Right cardiac atrium (tissue), 5 donors: ENCODE results near the gene ZNF624. TPM values are rescaled to one million over a fixed set of nuclear protein-coding genes. Genes with fewer than 3 reads are reported as not detected.

Experiments
- ATAC-seq, 2 donors: fragments of 200-7000 bp; cut with Tn5 transposase; one replicate each; pipeline versions ENCODE4 v1.8.0 to v1.9.1; 2020; ENCODE audit warnings: moderate library complexity in 2 of 2, mild to moderate bottlenecking in 1 of 2
- DNase-seq, 3 donors: peaks; one replicate each; pipeline ENCODE4 v3.0.0-alpha.2; 2020
- H3K27ac ChIP-seq: one replicate; pipeline ENCODE4 v1.5.1; 2013; ENCODE audit warnings: mild to moderate bottlenecking, low read length, control low read depth, moderate library complexity
- H3K27me3 ChIP-seq: one replicate; pipeline ENCODE4 v1.6.1; 2013; ENCODE audit not compliant: control insufficient read depth, insufficient read depth
- H3K4me1 ChIP-seq: one replicate; pipeline ENCODE4 v1.6.1; 2013; ENCODE audit warnings: low read length; ENCODE audit not compliant: control insufficient read depth, insufficient read depth
- H3K4me3 ChIP-seq: one replicate; pipeline ENCODE4 v1.5.1; 2013; ENCODE audit warnings: low read length, control low read depth
- H3K9me3 ChIP-seq: one replicate; pipeline ENCODE4 v1.6.1; 2013; ENCODE audit warnings: low read length; ENCODE audit not compliant: control insufficient read depth
- WGBS: extraction: QIAGEN DNeasy Blood & Tissue Kit; methylation state at CpG from one replicate; pipeline ENCODE4 v1.1.7; 2013; 5-methylcytosine and 5-hydroxymethylcytosine counted together
- intact Hi-C, 4 donors: fragments of 100-400 bp; cut with DNase I; formaldehyde crosslinking; loops; one replicate each; pipeline versions ENCODE4 v1.11.0 to v1.14.0; 2022 to 2023
- polyA plus RNA-seq: library from polyadenylated mRNA; stranded (reverse); fragments of 200-250 nt; gene quantifications from one replicate; pipeline ENCODE4 v1.2.3, GENCODE V29; 2013
- total RNA-seq, 4 donors: library from RNA; stranded (reverse); fragmentation: NEBNext Ultra II Directional; extraction: Animal tissue kit (Norgen Biotek cat#: 25700); gene quantifications; one replicate each; pipeline ENCODE4 v1.2.1, GENCODE V29; 2021
- donor health status: healthy with polysubstance abuse.
- donor health status: DM: no; HTN: yes; CAD: no.
- donor health status: DM: no; HTN: no; CAD: no.
- donor health status: DM: no; HTN: yes; CAD: no; lungs with severe emphysema.
- donor health status: DM: yes; HTN: yes; CAD: no.

ZNF624 gene
- total and polyA plus RNA-seq, 5 donors, result 0.97 to 3.7 (median 1.4) TPM

DNA sequence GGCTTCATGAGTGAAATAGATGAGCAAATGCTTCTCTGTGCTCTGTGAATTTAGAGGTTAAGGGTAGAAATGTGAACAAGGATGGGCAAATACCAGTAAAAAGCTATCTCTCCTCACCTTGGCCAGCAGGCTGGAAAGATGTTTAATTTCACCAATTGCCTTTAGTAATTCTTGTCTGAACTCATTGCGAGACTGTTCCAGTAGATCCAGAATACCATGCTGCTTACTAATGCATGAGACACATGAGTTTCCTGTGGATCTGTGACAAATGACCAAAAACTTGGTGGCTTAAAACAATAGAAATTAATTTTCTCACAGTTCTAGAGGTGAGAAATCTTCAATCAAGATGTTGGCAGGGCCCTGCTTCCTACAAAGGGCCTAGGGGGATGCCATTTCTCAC is 9.3 kb upstream of the ZNF624 start:
- intact Hi-C loops, result no loop called here
- H3K4me3 ChIP-seq, result no peak overlapping the region
- no peaks in the 10 kb centered on the region for H3K9me3 ChIP-seq
- WGBS, result 95% methylated on average over 1 of the region's 1 CpG
- DNase-seq (no peak), ATAC-seq (no peak)
- H3K27ac ChIP-seq, result no peak overlapping the region
- no peaks in the 10 kb centered on the region for H3K27me3 ChIP-seq
- no peaks in the 10 kb centered on the region for H3K4me1 ChIP-seq

DNA sequence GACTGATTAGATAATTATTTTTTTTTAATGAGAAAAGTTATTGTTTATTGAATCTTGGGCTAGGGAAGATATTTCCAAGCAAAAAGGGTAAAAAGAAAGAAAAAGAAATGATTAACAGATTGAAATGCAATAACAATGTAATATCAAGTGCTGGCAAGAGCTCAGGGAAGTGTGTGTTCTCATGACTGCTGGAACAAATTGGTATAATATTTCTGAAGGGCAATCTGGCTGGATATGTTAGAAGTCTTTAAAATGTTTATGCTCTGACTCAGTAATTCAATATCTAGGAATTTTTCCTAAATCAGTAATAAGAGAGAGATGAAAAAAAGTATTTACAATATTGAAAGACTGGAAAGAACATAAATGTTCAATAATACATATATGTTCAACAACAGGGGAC is 7.6 kb upstream of the ZNF624 start:
- DNase-seq (no peak), ATAC-seq (no peak)
- intact Hi-C loops, result no loop called here
- Histone ChIP-seq H3K4me3 (no peak overlapping the region), H3K27me3 (no peaks in the 10 kb centered on the region), H3K27ac (no peak overlapping the region), H3K9me3 (no peaks in the 10 kb centered on the region), H3K4me1 (no peaks in the 10 kb centered on the region)

DNA sequence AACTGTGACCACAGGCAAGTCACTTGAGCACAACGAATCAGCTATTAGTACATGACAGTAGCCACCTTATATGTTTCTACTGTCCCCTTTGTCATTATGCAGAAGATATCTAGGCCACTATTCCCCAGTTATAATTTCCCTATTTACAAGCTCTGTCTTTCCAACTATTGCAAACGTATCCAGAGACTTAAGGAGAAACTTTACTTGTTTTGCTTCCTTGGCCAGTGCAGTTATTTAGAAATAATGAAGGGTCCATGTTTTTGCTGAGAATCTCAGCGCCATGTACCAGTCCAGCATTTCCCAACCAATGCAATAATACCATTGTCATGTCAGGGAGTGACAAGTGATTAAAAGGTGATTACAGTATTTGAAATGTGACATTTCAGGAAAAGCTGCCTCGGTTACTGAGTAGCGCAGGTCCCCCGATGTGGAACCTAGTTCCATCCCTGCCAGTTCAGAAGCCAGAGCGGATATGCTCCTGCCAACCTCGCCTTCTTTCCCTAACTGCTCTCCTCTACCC is 743 bp downstream of the ZNF624 start:
- WGBS, result 5% methylated on average over 8 of the region's 8 CpGs
- H3K27me3 ChIP-seq, result no peaks in the 10 kb centered on the region
- peak overlapping the region; percentile 55 for H3K4me3 ChIP-seq
- ATAC-seq (peak in 1 of 2 donors; percentile 6), DNase-seq (no peak)
- intact Hi-C loops, result loop anchor here in 1 of 4 donors (10.0 kb wide), 1 partner anchor 68 kb away; no protein-coding TSS in a partner anchor
- H3K9me3 ChIP-seq, result no peaks in the 10 kb centered on the region
- no peaks in the 10 kb centered on the region for H3K4me1 ChIP-seq
- peak overlapping the region; percentile 86 for H3K27ac ChIP-seq

DNA sequence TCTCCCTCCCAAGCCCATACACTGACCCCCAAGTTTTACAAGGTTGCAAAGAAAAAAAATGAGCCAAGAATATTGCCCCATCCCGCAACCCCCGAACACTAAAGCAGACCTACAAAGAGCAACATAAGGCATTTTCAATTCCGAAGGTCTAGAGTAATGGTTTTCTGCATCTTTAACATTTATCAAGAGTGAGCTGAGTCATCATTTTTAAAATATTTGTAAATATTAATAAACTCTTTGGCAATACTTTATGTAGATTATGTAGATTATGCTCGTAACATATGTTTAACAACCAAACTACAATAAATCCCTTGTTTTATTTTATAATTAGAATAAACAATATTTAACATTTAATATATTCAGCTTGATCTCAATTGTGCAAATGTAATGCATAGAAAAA is 1.4 kb downstream of the ZNF624 start:
- DNase-seq (no peak), ATAC-seq (no peak)
- Histone ChIP-seq H3K9me3 (no peaks in the 10 kb centered on the region), H3K4me1 (no peaks in the 10 kb centered on the region), H3K27ac (no peak overlapping the region), H3K27me3 (no peaks in the 10 kb centered on the region), H3K4me3 (no peak overlapping the region)
- 94% methylated on average over 4 of the region's 4 CpGs for WGBS
- intact Hi-C loops, result loop anchor here in 1 of 4 donors (10.0 kb wide), 1 partner anchor 67 kb away; no protein-coding TSS in a partner anchor

DNA sequence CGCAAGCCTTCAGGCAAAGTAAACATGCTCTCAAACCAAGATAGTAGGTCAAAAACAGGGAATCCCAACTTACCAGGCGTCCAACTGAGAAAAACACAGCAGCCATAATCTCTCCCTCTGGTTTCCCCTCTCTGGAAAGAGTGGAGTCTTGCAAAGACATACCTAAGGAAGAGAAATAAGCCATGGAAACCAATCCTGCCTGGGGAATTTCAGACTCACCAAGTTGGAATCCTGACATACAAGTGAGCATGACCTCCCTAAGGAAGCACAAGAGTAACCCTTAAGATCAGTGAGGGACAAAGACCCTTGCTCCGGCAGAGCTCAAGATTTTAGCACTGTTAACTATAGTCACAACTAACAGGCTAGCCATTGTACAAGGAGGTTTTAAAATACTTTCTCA is 4.1 kb downstream of the ZNF624 start:
- 95% methylated on average over 3 of the region's 3 CpGs for WGBS
- Histone ChIP-seq H3K4me1 (no peaks in the 10 kb centered on the region), H3K9me3 (no peaks in the 10 kb centered on the region), H3K27me3 (no peaks in the 10 kb centered on the region), H3K27ac (no peak overlapping the region), H3K4me3 (no peak overlapping the region)
- intact Hi-C loops, result no loop called here
- DNase-seq (no peak), ATAC-seq (no peak)

DNA sequence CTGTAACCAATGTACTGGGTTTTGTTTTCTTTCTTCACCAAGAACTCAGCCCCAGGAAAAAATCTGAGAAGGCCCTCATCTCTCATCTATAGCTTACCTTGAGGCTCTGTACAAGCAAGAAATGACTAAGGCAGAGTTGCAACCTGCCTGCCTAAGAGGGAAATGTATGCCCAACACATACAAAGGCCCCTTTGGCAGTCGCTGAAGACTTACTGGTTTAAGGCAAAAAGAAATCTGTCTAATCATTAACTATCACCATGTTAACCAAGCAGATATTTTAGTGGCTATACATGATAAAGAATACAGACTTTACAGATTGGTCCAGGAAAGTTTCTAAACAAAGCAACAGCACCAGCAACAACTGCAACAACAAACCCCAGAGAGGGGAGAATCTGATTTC is 14.2 kb downstream of the ZNF624 start:
- H3K27ac ChIP-seq, result no peak overlapping the region
- H3K4me1 ChIP-seq, result no peaks in the 10 kb centered on the region
- 76% methylated on average over 1 of the region's 1 CpG for WGBS
- DNase-seq (no peak), ATAC-seq (no peak)
- no peak overlapping the region for H3K4me3 ChIP-seq
- no peaks in the 10 kb centered on the region for H3K9me3 ChIP-seq
- intact Hi-C loops, result no loop called here
- no peaks in the 10 kb centered on the region for H3K27me3 ChIP-seq

DNA sequence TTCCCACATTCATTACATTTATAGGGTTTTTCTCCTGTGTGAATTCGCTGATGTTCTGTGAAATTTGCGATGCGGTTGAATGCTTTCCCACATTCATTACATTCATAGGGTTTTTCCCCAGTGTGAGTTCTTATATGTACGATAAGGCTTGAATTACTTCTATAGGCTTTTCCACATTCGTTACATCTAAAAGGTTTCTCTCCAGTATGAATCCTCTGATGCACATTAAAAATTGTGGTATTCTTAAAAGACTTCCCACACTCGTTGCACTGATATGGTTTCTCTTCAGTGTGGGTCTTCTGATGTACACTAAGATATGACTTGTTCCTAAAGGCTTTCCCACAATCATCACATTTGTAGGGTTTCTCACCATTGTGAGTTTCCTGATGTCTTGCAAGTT is 30.4 kb downstream of the ZNF624 start:
- H3K27me3 ChIP-seq, result no peaks in the 10 kb centered on the region
- no peak overlapping the region for H3K4me3 ChIP-seq
- WGBS, result 96% methylated on average over 6 of the region's 6 CpGs
- ATAC-seq (no peak), DNase-seq (no peak)
- H3K9me3 ChIP-seq, result peaks cover 1% of the 10 kb centered on the region
- no peaks in the 10 kb centered on the region for H3K4me1 ChIP-seq
- intact Hi-C loops, result no loop called here
- H3K27ac ChIP-seq, result no peak overlapping the region

DNA sequence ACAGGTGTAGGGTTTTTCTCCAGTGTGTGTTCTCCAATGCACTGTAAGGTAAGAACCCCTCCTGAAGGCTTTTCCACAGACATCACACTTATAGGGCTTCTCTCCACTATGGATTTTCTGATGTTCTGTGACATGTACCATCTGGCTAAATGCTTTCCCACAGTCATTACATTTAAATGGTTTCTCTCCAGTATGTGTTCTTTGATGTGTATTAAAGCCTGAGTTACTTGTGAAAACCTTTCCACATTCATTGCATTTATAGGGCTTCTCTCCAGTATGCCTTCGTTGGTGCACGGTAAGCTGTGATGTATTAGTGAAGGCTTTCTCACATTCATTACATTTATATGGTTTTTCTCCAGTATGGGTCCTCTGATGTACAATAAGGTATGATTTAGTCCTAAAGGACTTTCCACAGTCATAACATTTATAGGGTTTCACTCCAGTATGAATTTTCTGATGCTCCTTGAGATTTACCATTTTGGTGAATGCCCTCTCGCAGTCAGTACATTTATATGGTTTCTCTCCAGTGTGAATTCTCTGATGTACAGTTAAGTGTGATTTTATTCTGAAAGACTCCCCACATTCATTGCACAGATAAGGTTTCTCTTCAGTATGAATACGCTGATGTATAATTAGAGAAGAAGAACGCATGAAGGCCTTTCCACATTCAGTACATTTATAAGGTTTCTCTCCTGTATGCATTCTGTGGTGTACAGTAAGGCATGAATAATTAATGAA is 30.9 kb downstream of the ZNF624 start:
- no peaks in the 10 kb centered on the region for H3K4me1 ChIP-seq
- 97% methylated on average over 5 of the region's 5 CpGs for WGBS
- DNase-seq (no peak), ATAC-seq (no peak)
- intact Hi-C loops, result no loop called here
- H3K9me3 ChIP-seq, result peaks cover 1% of the 10 kb centered on the region
- H3K4me3 ChIP-seq, result no peak overlapping the region
- H3K27me3 ChIP-seq, result no peaks in the 10 kb centered on the region
- H3K27ac ChIP-seq, result no peak overlapping the region

DNA sequence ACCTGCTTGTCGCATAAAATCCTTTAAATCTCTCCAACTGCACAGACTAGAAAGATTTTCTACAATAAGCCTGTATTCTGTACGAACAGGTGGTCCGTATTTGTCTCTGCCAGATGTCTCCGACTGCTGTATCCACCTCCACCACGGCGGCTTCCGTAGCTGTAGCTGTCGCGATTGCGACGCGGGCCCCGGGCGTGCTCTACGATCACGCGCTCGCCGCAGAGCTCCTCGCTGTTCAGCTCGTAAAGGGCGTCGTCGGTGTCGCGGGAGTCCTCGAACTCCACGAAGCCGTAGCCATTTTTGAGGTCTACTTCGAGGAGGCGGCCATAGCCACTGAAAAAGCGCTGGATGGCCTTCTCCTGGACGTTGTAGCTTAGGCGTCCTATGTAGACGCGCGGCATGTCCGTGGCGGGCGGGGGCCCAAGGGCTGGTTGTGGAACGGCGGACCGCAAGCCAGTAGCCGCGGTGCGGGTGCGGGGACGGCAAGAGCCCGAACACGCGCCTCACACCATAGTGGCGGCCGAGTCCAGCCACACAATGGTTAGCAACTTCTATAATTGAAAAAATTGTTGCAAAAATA is 36.1 kb downstream of the ZNF624 start:
- Histone ChIP-seq H3K27ac (no peak overlapping the region), H3K4me3 (no peak overlapping the region), H3K27me3 (no peaks in the 10 kb centered on the region), H3K9me3 (peaks cover 5% of the 10 kb centered on the region), H3K4me1 (no peaks in the 10 kb centered on the region)
- ATAC-seq (no peak), DNase-seq (no peak)
- intact Hi-C loops, result no loop called here
- WGBS, result 94% methylated on average over 53 of the region's 53 CpGs

DNA sequence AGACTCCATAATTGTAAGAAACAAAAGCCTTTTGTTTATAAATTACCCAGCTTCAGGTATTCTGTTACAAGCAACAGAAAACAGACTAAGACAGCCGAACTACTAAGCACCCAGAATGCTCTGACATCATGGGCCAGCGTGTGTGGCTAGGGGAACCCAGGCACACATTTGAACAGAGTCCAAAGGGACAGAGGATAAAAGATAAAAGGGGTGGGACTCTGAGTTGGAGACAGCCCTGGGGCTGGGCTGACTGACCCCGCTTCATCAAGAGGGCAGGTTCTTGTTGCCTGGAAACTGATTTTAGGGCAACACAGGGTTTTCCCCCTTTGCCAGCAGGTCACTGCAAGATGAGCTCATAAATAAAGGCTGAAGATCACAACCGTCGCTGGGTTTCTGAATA is 54.1 kb downstream of the ZNF624 start:
- WGBS, result 67% methylated on average over 5 of the region's 5 CpGs
- Histone ChIP-seq H3K9me3 (no peaks in the 10 kb centered on the region), H3K27me3 (no peaks in the 10 kb centered on the region), H3K27ac (no peak overlapping the region), H3K4me1 (no peaks in the 10 kb centered on the region), H3K4me3 (no peak overlapping the region)
- ATAC-seq, result no peak
- intact Hi-C loops, result no loop called here
- DNase-seq, result no peak

DNA sequence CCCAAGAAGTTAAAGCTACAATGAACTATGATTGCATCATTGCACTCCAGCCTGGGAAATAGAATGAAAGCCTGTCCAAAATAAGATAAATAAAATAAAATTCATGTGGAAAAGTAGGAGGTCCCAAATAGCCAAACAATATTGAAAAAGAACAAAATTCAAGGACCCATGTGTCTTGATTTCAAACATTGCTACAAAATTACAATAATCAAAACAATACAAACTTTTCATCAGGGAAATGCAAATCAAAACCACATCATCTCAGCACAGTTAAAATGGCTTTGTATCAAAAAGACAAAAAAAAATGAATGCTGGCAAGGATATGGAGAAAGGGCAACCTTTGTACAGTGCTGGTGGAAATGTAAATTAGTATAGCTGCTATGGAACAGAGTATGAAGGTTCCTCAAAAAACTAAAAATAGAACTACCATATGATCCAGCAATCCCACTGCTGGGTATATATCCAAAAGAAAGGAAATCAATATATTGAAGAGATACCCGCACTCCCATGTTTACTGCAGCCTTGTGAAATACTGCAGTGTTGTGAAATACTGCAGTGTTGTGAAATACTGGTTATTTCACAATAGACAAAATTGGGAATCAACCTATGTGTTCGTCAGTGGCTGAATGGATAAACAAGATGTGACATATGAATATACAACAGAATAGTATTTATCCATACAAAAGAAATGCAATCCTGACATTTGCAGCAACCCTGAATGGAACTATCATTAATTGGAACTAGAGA is 60.1 kb downstream of the ZNF624 start:
- Histone ChIP-seq H3K9me3 (no peaks in the 10 kb centered on the region), H3K27me3 (no peaks in the 10 kb centered on the region), H3K4me1 (no peaks in the 10 kb centered on the region), H3K4me3 (no peak overlapping the region), H3K27ac (no peak overlapping the region)
- DNase-seq, result no peak
- intact Hi-C loops, result no loop called here
- ATAC-seq, result no peak
- WGBS, result 59% methylated on average over 2 of the region's 2 CpGs
